Measurements from ENCODE around the gene KCNQ1.

KCNQ1 gene

DNA sequence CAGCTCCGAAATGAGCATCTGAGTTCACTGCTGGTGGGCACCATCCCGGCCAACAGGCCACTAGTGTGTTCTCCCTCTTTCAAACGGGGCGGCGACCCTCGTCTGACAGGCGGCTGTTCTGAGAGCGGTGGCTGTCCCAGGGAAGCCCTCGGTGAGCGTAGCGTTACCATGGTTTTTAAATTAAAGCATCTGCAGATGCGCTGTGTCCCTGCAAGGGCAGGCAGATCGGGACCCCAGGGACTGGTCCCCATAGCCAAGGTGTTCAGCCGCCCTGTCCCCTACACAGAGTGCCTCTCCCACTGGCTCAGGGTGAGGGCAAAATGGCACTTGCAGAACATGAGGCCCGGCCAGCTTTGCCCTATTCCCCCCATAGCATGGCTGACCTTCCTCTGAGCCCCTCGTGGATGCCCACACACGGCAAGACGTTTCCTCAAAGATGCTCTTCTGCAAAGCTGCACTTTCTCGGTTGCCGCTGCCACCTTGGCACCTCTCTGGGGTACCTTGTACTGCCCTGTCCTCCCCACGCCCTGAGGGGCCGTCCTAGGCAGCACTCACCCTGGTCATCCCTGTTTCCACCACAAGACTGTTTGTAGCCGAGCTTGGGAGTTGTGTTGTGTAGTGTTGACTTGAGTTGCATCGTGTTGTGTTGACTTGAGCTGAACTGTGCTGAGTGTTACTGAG lies 306.9 kb downstream of the KCNQ1 start:
- no peak for DNase-seq

DNA sequence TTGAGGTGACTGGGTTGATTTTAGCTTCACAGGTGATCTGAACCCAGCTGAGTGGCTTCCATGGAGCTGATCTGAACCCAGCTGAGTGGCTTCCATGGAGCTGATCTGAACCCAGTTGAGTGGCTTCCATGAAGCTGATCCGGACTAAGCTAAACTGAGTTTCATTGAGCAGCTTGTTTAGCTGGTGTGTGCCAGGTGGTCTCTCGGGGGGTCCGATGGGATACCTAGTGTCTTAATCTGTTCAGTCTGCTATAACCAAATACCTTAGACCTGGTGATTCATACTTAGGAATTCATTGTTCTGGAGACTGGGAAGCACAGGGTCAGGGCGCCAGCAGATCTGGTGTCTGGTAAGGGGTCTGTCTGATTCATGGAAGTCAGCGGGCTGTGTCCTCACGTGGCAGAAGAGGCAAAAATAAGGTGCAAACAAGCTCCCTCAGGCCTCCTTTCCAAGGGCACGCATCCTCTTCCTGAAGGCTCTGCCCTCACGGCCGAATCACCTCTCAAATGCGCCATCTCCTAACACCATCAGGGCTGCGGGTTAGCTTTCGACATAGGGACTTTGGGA lies 307.5 kb downstream of the KCNQ1 start:
- DNase-seq = no peak

DNA sequence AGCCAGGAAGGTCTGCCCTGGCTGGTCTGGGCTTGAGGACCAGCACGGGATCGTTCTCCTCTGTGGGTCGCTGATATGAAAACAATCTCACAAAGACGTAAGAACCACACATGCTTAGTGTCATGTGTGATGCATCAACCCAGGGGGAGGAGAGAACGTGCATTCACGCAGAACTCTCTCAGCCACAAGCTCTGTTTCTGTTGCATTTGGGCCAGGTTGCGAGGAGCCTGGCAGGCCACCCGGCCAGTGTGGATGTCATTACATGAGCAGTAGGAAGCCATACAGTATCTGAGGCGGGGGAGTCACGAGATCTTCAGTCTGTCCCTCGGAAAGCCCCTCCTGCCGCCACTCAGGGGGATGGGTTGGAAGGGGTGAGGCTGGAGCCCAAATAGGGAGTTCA lies 308.1 kb downstream of the KCNQ1 start:
- no peak for DNase-seq

DNA sequence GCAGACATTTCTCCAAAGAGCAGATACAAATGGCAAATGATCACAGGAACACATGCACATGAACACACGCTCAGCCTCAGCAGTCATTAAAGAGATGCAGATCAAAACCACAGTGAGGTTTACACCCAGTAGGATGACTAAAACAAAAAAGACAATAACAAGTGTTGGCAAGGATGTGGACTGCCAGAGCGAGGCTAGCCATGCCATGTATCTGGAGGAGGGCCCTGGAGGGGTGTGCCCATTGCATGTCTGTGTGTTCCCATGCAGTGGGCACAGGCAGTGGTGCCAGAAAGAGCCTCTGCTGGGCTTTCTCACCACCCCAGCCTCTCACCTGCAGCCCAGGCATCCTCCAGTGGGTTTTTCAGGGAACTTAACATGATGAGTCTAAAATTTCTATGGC lies 309.2 kb downstream of the KCNQ1 start:
- DNase-seq = no peak

GRCh38 chr11:2755071-2755470 lies 310.3 kb downstream of the KCNQ1 start:
- DNase-seq = no peak

- no peak for DNase-seq
These were observed 313.9 kb downstream of the KCNQ1 start for GRCh38 chr11:2758751-2759150.

DNA sequence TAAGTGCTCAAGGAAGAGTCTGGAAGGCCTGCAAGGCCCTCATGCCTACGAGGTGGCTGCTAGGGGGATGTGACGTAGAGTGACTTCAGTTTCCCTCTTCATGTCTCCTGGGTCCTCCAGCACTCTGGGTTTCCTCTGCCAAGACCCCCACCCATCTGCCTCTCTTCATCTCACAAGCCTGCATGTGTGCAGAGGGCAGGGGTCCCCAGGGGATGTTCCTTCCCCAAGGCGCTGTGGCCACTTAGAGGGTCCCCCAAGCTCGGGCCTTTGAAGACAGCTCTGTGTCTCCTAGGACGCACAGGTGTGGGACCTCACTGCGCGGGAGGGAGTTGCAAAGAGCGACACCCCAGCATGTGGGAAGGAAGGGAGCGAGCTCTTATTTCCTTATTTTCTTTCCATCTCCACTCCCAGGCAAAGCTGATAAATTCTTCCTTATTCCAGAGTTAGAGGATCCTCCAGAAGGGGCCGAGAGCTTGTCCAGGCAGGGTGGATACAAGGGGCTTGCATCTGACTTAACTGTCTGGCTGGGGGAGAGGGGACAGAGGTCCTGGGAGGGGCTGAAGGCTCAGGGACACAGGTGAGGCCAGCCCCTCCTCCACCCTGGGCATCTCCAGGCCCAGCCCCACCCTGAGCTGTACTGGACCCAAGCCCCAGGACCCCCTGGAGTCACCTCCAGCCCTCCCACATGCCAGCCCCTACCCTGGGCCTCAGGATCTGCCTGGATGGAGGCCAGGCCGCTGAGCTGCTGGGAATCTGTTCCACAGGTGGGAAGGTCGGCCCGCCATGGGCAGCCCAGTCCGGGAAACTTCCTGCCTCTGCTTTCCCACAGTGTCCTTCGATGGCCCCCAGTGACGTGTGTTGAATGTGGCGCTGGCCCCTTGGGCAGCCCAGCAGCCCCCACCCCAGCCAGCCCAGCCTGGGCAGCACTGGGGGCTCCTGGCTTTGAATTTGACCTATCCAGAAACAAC lies 314.7 kb downstream of the KCNQ1 start:
- DNase-seq = no peak

GRCh38 chr11:2760196-2760871 lies 315.5 kb downstream of the KCNQ1 start:
- no peak for DNase-seq

- DNase-seq = no peak
These were observed 316.6 kb downstream of the KCNQ1 start for GRCh38 chr11:2761131-2762030.

DNA sequence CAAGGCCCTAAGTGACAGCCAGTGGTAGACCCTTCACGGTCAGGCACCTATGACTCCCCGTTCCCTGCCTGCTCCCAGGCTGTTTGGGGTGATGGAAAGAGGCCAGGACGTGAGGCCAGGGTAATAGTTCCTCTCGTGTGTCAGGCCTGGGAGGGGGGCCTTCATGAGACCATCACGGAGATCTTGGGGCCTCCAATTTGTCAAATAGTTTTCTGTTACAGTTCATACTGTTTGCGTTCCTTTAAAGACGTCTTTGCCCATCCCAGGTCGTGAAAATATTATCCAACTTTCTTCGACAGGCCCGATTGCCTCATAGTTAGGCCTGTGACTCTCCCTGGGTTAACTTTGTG lies 317.2 kb downstream of the KCNQ1 start:
- DNase-seq = no peak

- no peak for DNase-seq
These were observed 317.6 kb downstream of the KCNQ1 start for GRCh38 chr11:2762451-2762850.

DNA sequence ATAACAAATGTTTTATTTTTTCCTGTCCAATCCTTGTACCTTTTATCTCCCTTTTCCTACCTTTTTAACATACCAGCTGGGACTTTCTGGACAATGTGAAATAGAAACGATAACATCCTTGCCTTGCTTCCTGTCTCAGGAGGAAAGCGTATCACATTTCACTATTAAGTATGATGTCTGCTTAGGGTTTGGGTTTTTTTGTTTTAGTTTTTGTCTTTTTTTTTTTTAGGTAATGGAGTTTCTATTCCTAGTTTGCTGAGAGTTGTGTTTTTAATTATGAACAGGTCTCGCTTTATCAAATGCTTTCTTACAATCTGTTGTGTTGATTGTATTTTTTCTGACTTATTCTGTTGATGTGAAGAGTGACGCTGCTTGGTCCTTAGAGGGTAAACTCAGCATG lies 319.2 kb downstream of the KCNQ1 start:
- no peak for DNase-seq

GRCh38 chr11:2765491-2765890 lies 320.7 kb downstream of the KCNQ1 start:
- DNase-seq = no peak

GRCh38 chr11:2766166-2766565 lies 321.4 kb downstream of the KCNQ1 start:
- DNase-seq = no peak

DNA sequence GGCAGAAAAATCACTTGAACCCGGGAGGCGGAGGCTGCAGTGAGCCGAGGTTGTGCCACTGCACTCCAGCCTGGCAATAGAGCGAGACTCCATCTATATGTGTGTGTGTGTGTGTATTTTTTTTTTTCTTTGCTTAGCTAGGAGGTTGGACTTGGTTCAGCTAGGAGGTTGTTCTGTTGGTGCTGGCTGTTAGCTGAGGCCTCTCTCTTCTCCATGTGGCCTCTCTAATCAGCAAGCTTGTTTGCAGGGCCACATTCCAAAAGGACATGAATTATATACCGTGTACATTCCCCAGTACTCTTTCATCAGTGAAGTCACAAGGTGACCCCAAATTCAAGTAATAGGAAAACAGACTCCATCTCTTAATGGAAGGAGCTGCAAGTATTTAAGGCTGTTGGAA lies 322.3 kb downstream of the KCNQ1 start:
- DNase-seq = no peak

GRCh38 chr11:2767801-2768200 lies 323.0 kb downstream of the KCNQ1 start:
- no peak for DNase-seq

DNA sequence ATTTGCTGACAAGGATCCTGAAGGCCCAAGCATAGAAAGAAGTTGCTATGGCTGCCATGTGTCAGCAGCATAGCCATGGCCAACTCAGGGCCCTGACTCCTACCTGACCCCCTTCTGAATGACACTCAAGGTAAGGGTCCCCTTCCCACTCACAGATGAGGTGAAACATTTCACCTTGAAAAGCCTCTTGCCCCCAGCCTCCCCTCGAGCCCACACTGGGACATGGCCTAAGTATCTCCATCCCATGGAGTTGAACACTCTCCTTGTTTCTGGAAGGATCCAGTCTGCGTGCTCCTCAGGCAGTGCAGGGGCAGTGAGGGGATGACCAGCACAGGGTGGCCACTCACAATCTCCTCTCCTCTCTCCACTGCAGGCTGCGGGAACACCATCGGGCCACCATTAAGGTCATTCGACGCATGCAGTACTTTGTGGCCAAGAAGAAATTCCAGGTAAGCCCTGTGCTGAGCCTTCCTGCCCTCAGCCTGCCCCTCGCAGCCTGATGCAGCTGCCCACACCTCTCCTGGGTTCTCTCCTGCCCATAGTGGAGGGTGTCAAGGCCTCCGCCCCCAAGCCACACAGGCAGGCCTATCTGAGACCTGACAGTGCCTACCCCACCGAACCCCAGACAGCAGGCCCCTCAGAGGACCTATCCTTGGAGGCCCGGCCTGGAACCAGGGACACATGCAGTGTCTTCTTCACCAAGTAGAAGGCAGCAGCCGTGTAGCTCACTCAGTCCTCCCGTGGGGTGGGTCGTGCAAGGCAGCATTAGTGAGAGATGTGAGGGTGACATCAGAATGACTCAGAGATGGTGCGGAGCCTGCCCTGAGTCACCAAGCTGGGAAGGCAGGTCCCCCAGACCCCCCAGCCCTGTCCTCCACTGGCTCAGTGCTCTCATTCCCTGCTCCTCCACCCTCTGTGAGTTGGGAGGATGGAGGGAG lies 323.9 kb downstream of the KCNQ1 start:
- no peak for DNase-seq

GRCh38 chr11:2769409-2770095 lies 324.7 kb downstream of the KCNQ1 start:
- DNase-seq = no peak

Data from amygdala (tissue), 56 donors.